H9 (cell line): ENCODE results near the gene PEX5L. TPM values are rescaled to one million over a fixed set of nuclear protein-coding genes. Genes with fewer than 3 reads are reported as not detected.

Source experiments
- DNase-seq: peaks from one replicate; pipeline ENCODE4 v3.0.0-alpha.2; 2017
- H2AFZ ChIP-seq: one replicate; pipeline ENCODE4 v1.6.1; 2013; ENCODE audit warnings: mild to moderate bottlenecking, low read length, control low read depth, moderate library complexity
- H2AK5ac ChIP-seq: 2 replicates; pipeline ENCODE4 v1.6.1; 2013; ENCODE audit warnings: low read length, control low read depth, mixed read lengths; ENCODE audit not compliant: insufficient read length
- H2BK120ac ChIP-seq: one replicate; pipeline ENCODE4 v1.6.1; 2013; ENCODE audit warnings: low read depth, mild to moderate bottlenecking, low read length, control low read depth, inconsistent platforms; ENCODE audit not compliant: poor library complexity, severe bottlenecking
- H2BK12ac ChIP-seq: 2 replicates; pipeline ENCODE4 v1.6.1; 2013; ENCODE audit warnings: low read length, control low read depth, mixed read lengths, low read depth; ENCODE audit not compliant: insufficient read length
- H2BK15ac ChIP-seq: 2 replicates; pipeline ENCODE4 v1.6.1; 2013; ENCODE audit warnings: low read depth, low read length, control low read depth
- H2BK20ac ChIP-seq: one replicate; pipeline ENCODE4 v1.6.1; 2013; ENCODE audit warnings: low read depth, mild to moderate bottlenecking, low read length, control low read depth, inconsistent platforms; ENCODE audit not compliant: poor library complexity, severe bottlenecking
- H2BK5ac ChIP-seq: 2 replicates; pipeline ENCODE4 v1.6.1; 2013; ENCODE audit warnings: low read length, control low read depth, mixed read lengths; ENCODE audit not compliant: insufficient read length
- H3K14ac ChIP-seq: 2 replicates; pipeline ENCODE4 v1.6.1; 2013; ENCODE audit warnings: low read length, control low read depth; ENCODE audit not compliant: insufficient read depth
- H3K18ac ChIP-seq: 2 replicates; pipeline ENCODE4 v1.6.1; 2013; ENCODE audit warnings: low read depth, mild to moderate bottlenecking, mixed read lengths, low read length, control low read depth; ENCODE audit not compliant: insufficient read length
- H3K23ac ChIP-seq: 2 replicates; pipeline ENCODE4 v1.6.1; 2013; ENCODE audit warnings: low read length, control low read depth, mixed read lengths, low read depth; ENCODE audit not compliant: insufficient read length
- H3K23me2 ChIP-seq: 2 replicates; pipeline ENCODE4 v1.6.1; 2013; ENCODE audit warnings: low read depth, mild to moderate bottlenecking, mixed read lengths, low read length, control low read depth; ENCODE audit not compliant: insufficient read length, poor library complexity, severe bottlenecking
- H3K27ac ChIP-seq: 2 replicates; pipeline ENCODE4 v1.5.1; 2013; ENCODE audit warnings: low read length, control low read depth, mixed read lengths, low read depth; ENCODE audit not compliant: insufficient read length
- H3K27me3 ChIP-seq: 2 replicates; pipeline ENCODE4 v1.6.1; 2013; ENCODE audit warnings: low read length, control low read depth, inconsistent platforms; ENCODE audit not compliant: insufficient read depth
- H3K4ac ChIP-seq: 2 replicates; pipeline ENCODE4 v1.6.1; 2013; ENCODE audit warnings: low read depth, mild to moderate bottlenecking, control low read depth, inconsistent platforms, low read length, moderate library complexity
- H3K4me1 ChIP-seq: 2 replicates; pipeline ENCODE4 v1.6.1; 2013; ENCODE audit warnings: low read length, control low read depth, inconsistent platforms; ENCODE audit not compliant: insufficient read depth
- H3K4me2 ChIP-seq: 2 replicates; pipeline ENCODE4 v1.6.1; 2013; ENCODE audit warnings: low read length, control low read depth, mixed read lengths; ENCODE audit not compliant: insufficient read length, insufficient read depth
- H3K56ac ChIP-seq: 2 replicates; pipeline ENCODE4 v1.6.1; 2013; ENCODE audit warnings: low read depth, mild to moderate bottlenecking, mixed read lengths, low read length, control low read depth; ENCODE audit not compliant: insufficient read length
- H3K79me1 ChIP-seq: 2 replicates; pipeline ENCODE4 v1.6.1; 2013; ENCODE audit warnings: low read depth, mild to moderate bottlenecking, moderate library complexity, low read length, control low read depth, inconsistent platforms; ENCODE audit not compliant: insufficient read depth, poor library complexity, severe bottlenecking
- H3K79me2 ChIP-seq: 2 replicates; pipeline ENCODE4 v1.6.1; 2013; ENCODE audit warnings: low read length, control low read depth, inconsistent platforms; ENCODE audit not compliant: insufficient read depth
- H3K9ac ChIP-seq: 2 replicates; pipeline ENCODE4 v1.6.1; 2013; ENCODE audit warnings: low read length, control low read depth, mixed read lengths; ENCODE audit not compliant: insufficient read length; ENCODE audit errors: extremely low read depth
- H3K9me3 ChIP-seq: one replicate; pipeline ENCODE4 v1.6.1; 2013; ENCODE audit warnings: low read depth, low read length, inconsistent platforms; ENCODE audit not compliant: control insufficient read depth
- H3T11ph ChIP-seq: one replicate; pipeline ENCODE4 v1.6.1; 2013; ENCODE audit warnings: mild to moderate bottlenecking, low read length, control low read depth, inconsistent platforms
- H4K20me1 ChIP-seq: one replicate; pipeline ENCODE4 v1.6.1; 2013; ENCODE audit not compliant: control insufficient read depth, insufficient read length, insufficient read depth
- H4K5ac ChIP-seq: 2 replicates; pipeline ENCODE4 v1.6.1; 2013; ENCODE audit warnings: low read depth, mild to moderate bottlenecking, mixed read lengths, low read length, control low read depth; ENCODE audit not compliant: insufficient read length
- H4K8ac ChIP-seq: replicated peaks from 2 replicates; pipeline ENCODE4 v1.6.1; 2013; ENCODE audit warnings: low read length, control low read depth, mixed read lengths, low read depth; ENCODE audit not compliant: insufficient read length
- H4K91ac ChIP-seq: 2 replicates; pipeline ENCODE4 v1.6.1; 2013; ENCODE audit warnings: low read depth, mild to moderate bottlenecking, moderate library complexity, mixed read lengths, low read length, control low read depth; ENCODE audit not compliant: insufficient read length
- H3K27ac Mint-ChIP-seq, 3 experiments: 2 replicates in 2 of 3; 3 replicates in 1 of 3; pipeline ENCODE4 v1.8.0; 2020 to 2021; ENCODE audit warnings: mixed read lengths in 3 of 3, mild to moderate bottlenecking in 1 of 3, moderate library complexity in 1 of 3
- H3K27me3 Mint-ChIP-seq: 2 replicates; pipeline ENCODE4 v1.8.0; 2021; ENCODE audit warnings: low read depth, mild to moderate bottlenecking, moderate library complexity, mixed read lengths
- H3K36me3 Mint-ChIP-seq, 3 experiments: 2 replicates in 2 of 3; 3 replicates in 1 of 3; pipeline ENCODE4 v1.8.0; 2020 to 2021; ENCODE audit warnings: low read depth in 3 of 3, mixed read lengths in 3 of 3; ENCODE audit not compliant: insufficient read depth in 1 of 3
- H3K4me1 Mint-ChIP-seq, 2 experiments: 2 replicates each; pipeline ENCODE4 v1.8.0; 2020; ENCODE audit warnings: mixed read lengths in 2 of 2
- H3K4me3 Mint-ChIP-seq, 2 experiments: 2 replicates in 1 of 2; 3 replicates in 1 of 2; pipeline ENCODE4 v1.8.0; 2020 to 2021; ENCODE audit warnings: mild to moderate bottlenecking in 2 of 2, mixed read lengths in 2 of 2, moderate library complexity in 1 of 2
- H3K9me3 Mint-ChIP-seq, 2 experiments: 2 replicates in 1 of 2; 3 replicates in 1 of 2; pipeline ENCODE4 v1.8.0; 2020; ENCODE audit warnings: mild to moderate bottlenecking in 2 of 2, mixed read lengths in 2 of 2, moderate library complexity in 1 of 2
- WGBS: extraction: QIAGEN DNeasy Blood & Tissue Kit; methylation state at CpG from one replicate; pipeline ENCODE4 v1.1.7; 2013; ENCODE audit warnings: missing lambda C conversion rate, low lambda C conversion rate, mixed read lengths; ENCODE audit not compliant: insufficient read length; ENCODE audit errors: extremely low coverage; 5-methylcytosine and 5-hydroxymethylcytosine counted together
- total RNA-seq: library from RNA; stranded (reverse); gene quantifications from 2 replicates; pipeline ENCODE4 v1.2.1, GENCODE V29; 2021
- TF ChIP-seq, protein P1 (sequence below): fragments of 200-600 bp; sonication (generic); conservative IDR thresholded peaks from 3 replicates; pipeline ENCODE4 v1.8.0; 2021; ENCODE audit warnings: antibody characterized with exemption, mild to moderate bottlenecking

The PEX5L gene
- total RNA-seq, 1 experiment from 2014 or later, result 0.85 TPM

DNA sequence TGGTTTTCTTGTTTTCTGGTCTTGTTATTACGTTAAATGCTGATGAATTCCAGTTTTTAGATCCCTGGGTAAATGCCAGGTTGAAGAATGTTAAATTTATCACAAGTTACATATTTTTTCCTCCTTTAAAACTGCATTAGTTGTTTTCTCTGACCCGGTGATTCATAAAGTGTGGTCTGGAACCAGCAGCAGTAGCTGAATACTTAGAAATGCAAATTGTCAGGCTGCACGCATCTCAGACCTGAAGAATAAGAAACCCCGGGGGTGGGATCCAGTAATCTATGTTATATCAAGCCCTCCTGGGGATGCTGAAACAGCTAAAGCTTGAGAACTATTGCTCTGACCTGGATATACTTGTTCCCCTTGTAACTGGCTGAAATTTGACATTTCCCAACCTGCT lies 69.1 kb downstream of the PEX5L start:
- Mint-ChIP-seq H3K9me3 (no peaks in the 10 kb centered on the region), H3K36me3 (no peaks in the 10 kb centered on the region), H3K4me1 (peaks cover 5 to 14% of the 10 kb centered on the region in 2 experiments), H3K27ac (no peak overlapping the region; a peak in 1 of 7 replicates), H3K4me3 (no peak overlapping the region), H3K27me3 (no peaks in the 10 kb centered on the region)
- no peaks in the 10 kb centered on the region for H3K23me2 ChIP-seq
- H3K14ac ChIP-seq, result no peak overlapping the region
- H2BK120ac ChIP-seq, result no peak overlapping the region
- no peak overlapping the region for H2BK5ac ChIP-seq
- H2AK5ac ChIP-seq, result no peak overlapping the region
- H3K18ac ChIP-seq, result no peak overlapping the region
- DNase-seq, result no peak
- H3K4me2 ChIP-seq, result no peak overlapping the region
- H3K4me1 ChIP-seq, result no peaks in the 10 kb centered on the region
- no peak overlapping the region for H3K27ac ChIP-seq
- H3K79me1 ChIP-seq, result no peaks in the 10 kb centered on the region
- no CpG with 5 or more reads among the region's 4 CpGs for WGBS
- H3K4ac ChIP-seq, result no peak overlapping the region
- no peak overlapping the region for H2AFZ ChIP-seq
- no peak overlapping the region for H4K5ac ChIP-seq
- H4K91ac ChIP-seq, result no peak overlapping the region
- H3T11ph ChIP-seq, result no peak overlapping the region
- TF ChIP-seq, protein P1, sequence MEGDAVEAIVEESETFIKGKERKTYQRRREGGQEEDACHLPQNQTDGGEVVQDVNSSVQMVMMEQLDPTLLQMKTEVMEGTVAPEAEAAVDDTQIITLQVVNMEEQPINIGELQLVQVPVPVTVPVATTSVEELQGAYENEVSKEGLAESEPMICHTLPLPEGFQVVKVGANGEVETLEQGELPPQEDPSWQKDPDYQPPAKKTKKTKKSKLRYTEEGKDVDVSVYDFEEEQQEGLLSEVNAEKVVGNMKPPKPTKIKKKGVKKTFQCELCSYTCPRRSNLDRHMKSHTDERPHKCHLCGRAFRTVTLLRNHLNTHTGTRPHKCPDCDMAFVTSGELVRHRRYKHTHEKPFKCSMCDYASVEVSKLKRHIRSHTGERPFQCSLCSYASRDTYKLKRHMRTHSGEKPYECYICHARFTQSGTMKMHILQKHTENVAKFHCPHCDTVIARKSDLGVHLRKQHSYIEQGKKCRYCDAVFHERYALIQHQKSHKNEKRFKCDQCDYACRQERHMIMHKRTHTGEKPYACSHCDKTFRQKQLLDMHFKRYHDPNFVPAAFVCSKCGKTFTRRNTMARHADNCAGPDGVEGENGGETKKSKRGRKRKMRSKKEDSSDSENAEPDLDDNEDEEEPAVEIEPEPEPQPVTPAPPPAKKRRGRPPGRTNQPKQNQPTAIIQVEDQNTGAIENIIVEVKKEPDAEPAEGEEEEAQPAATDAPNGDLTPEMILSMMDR, result no peak
- H2BK15ac ChIP-seq, result no peak overlapping the region
- H4K8ac ChIP-seq, result no peak overlapping the region
- no peaks in the 10 kb centered on the region for H3K27me3 ChIP-seq
- H2BK20ac ChIP-seq, result no peak overlapping the region
- H3K9me3 ChIP-seq, result no peaks in the 10 kb centered on the region
- H3K79me2 ChIP-seq, result no peaks in the 10 kb centered on the region
- H3K9ac ChIP-seq, result no peak overlapping the region
- H4K20me1 ChIP-seq, result no peaks in the 10 kb centered on the region
- no peak overlapping the region for H3K23ac ChIP-seq
- H3K56ac ChIP-seq, result no peak overlapping the region
- no peak overlapping the region for H2BK12ac ChIP-seq
